DLD1 (cell line): Measurements from ENCODE around the gene PAF1.
"Not testable (repeated sequence)": the region's sequence is repeated elsewhere in the genome, so short reads cannot be mapped to it uniquely, and the experiment has no call there.

Experiments
- in situ Hi-C: cut with HindIII; loops from 2 replicates; pipeline ENCODE4 v1.10.0; 2017; ENCODE audit warnings: low sequenced_read_pairs

The PAF1 gene

DNA sequence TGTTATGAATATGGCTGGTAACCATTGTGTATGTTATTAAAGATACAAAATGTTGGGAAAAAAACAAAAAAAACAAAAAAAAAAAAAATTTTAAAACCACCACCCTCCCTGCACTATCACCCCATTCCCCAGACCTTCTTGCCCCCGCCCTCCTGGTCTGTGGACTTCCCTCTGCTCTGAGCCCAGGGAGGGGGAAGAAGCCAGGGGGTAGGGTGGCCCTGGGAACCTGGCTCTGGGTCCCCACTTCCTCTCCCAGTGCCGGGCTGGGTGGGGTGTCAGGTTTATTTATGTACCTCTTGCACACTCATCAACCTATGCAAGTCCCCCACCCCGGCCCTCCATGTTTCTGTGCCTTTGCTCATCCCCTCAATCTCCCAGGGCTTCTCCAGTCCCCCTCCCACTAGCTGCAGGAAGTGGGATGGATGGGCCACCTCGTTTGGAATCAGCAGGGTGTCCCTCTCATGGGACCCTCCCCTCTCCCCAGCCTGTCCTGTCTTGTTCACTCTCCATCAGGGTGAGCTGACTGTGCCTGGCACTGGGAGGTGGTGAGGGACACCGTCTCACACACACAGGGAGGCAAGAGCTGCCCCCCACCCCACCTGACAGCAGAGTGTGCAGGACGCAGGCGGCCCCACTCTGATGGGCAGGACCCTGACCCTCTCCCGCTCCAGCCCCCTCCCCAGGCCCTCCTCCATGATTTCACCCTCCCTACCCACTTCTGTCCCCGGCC, 5.9 kb downstream of the PAF1 start:
- in situ Hi-C loops = no loop called here

DNA sequence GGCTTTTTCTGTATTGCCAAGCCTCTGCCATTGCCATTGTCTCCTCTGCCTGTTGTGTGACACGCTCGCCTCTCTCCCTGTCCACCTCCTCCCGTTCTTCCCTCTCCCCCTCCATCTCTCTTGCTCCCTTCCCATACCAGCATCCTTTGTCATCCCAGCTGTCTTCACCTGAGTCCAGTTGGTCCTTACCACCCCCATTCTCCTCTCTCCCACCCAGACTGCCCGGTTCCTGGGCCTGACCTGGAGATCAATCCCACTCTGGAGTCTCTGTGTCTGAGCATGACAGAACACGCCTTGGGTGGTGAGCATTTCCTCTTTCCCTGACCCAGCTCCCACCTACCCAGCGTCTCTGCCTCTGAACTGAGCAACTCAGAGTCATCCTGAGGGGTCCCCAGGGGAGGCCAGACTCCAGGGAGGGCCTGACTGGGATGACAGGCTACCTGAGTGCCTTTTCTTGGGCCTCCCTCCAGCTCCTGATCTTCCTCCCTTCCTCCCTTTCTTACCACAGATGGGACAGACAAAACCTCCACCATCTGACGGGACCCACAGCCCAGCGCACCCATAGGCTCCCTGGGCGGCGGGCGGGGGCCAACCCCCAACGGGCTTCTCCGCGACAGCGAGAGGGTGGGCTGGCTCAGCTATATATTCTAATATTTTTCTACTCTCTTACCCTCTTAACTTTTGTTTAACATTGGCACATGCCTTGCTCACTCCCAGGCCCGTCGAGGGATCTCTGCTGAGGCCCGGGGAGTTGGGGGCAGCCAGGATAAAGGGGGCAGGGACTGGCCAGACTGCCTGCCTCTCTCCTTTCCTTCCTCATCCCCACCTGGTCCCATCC, 7.7 kb downstream of the PAF1 start:
- in situ Hi-C loops = no loop called here

DNA sequence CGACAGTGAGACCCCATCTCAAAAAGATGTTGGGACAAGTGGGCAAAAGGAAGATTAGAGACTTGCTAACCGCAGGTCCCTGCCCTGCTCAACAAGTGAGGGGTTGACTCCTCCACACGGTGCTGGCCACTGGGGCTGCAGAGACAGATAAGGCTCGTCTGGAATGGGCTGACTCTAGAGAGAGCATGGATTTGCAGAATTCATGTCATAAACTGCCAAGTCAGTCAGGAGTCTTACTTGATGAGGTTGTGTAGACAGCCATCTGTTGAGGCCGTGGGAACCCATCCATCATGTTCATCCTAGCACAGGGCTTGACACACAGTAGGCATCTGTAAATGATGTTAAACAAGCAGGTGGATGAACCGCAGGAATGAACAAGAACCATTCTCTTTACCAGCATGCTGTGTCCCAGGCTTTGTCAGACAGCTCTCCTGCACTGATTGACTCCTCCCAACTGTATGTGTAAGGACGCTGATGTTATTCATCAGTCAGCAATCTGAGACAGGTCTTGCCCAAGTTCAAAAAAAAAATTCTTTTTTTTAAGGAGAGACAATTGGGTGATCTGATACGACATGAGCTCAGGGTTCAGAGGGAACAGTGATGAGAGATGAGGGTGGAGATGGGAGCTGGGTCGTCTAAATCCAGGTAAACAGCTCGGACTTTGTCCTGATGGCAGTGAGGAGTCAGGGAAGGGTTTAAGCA, 8.8 kb downstream of the PAF1 start:
- in situ Hi-C loops = no loop called here

DNA sequence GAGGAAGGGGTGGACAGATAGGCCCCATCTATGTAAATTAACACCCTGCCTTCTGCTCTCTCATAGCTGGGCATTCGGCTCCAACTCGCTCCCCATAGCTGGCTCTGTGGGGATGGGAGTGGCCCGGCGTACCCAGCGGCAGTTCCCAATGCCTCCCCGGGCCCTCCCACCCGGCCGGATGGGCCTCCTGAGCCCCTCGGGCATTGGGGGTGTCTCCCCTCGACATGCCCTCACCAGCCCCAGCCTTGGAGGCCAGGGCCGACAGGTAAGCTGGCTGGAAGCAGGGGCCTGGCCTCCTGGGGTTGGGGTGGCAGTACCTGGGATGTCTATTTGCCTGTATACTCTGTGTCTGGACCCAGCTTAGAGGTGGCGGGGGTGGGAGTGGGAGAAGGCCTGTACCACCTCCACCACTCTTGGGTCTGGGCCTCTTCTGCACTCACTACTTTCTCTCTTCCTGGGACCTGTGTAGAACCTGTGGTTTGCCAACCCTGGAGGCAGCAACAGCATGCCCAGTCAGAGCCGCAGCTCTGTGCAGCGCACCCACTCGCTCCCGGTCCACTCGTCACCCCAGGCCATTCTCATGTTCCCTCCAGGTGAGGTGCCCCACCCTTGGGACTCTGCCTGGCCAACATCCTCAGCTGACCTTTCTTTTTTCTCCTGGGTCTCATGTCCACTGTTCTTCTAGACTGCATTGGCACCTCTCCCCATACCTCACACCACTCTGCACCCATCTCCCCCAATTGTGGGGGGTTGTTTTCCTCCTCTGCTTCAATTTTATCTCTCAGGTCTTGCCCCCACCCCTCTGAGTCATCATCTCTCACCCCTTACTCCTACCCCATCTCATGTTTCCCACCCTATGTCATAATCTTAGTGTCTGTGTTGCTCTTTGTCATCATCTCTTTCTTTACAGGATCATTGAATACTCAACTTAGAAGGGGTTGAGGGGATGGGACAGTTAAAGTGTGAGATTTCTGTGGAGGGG, 10.1 kb downstream of the PAF1 start:
- in situ Hi-C loops = no loop called here

DNA sequence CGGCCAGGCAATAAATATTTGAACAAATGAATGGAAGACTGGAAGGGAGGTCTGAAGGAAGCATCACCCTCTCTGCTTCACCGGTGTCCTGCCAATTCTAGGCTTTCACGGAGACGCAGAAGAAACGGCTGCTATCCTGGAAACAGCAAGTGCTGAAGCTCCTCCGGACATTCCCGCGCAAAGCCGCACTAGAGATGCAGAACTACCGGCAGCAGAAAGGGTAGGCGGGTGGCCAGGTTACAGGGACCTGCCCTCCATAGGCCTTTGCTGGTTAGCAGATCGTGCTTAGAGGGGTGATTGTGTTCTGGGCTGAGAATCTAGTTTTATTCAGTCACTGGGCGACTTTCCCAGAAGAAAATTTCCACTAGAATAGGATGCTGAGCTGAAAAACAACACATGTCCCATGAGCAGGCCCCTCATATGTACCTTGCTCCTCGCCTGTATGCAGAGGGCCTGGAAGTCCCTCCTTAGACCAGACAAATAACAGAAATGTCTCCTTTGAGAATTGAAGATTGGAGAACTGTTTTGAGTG, 11.0 kb downstream of the PAF1 start:
- in situ Hi-C loops = no loop called here

DNA sequence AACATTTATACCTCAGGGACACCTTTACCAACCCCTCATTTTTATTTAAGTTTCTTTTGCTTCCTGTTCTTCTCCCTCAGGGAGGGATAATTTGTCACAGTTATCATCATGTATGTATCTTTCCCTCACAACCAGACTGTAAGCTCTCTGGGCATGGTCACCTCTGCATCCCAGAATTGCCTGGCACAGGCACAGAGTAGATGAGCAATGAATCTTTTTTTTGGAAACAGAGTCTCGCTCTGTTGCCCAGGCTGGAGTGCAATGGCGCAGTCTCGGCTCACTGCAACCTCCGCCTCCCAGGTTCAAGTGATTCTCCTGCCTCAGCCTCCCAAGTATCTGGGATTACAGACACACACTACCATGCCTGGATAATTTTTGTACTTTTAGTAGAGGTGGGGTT, 11.5 kb downstream of the PAF1 start:
- in situ Hi-C loops = not testable (repeated sequence)

DNA sequence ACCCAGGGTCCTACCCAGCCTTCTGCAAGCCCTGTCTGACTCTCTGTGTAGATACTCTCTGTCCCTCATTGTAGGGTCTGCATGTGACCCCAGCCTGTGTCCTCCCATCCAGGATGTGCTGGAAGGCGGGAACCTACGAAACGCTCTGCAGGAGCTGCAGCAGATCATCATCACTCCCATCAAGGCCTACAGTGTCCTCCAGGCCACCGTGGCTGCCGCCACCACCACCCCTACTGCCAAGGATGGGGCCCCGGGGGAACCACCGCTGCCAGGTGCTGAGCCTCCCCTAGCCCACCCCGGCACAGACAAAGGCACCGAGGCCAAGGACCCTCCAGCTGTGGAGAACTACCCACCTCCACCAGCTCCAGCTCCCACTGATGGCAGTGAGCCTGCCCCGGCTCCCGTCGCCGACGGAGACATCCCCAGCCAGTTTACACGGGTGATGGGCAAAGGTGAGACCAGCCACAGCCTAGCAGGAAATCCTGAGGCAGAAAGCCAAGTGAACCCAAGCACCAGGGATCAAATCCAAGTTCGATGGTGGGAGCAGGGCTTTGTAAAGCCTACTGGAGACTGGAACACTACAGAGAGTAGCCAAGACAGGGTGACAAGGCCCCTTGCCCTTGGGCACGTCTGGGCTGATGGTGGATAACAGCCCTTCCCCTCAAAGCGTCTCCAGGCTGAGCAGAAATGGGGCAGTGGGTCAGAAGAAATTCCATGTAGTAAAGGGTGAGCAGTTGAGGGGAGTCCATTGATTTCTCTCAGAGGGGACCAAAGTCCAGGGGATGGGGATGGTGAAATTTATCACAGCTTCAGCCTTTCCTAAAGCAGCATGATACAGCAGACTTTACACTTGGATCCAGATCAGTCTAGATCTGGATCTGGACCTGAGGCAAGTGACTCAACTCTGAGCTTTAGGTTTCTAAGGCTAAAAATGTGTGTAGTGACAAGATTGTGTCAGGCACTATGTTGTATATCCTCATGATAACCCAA, 13.2 kb downstream of the PAF1 start:
- in situ Hi-C loops = no loop called here

DNA sequence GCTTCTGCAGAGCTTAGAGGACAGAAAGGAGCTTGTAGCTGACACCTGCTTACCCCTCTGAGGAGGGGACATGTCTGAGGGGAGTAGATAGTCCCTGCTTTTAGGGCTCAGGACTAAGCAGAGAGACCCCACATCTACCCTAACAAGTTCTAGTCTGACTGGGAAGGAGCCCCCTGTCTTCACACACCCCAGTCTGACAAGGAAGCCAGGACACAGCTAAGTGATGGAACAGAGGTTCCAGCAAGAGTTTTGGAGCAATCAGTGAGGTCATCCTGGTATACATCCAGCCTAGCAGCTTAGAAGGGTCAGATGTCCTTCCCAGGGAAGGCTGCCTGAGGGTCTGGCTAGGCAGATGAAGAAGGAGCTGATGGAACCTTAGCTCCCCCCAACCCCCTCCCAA, 15.0 kb downstream of the PAF1 start:
- in situ Hi-C loops = no loop called here

DNA sequence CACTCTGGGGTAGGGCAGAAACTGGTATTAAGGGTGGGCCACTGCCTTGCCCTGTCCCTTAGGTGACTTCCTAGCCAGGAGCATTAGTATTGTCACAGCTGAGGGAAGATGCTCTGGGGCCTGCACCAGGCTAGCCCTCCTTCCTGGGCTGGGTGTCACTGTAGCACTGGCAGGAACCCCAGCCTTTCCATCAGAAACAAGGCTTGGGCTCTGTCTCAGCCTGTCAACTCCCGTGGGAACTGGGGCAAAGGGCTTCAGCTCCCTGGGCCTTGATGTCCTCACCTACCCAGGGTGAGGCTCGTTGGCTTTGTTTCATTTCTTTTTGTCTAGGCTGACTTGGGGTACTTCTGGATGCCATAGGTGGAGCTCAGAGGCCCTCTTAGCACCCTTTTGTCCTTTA, 18.0 kb downstream of the PAF1 start:
- in situ Hi-C loops = no loop called here

DNA sequence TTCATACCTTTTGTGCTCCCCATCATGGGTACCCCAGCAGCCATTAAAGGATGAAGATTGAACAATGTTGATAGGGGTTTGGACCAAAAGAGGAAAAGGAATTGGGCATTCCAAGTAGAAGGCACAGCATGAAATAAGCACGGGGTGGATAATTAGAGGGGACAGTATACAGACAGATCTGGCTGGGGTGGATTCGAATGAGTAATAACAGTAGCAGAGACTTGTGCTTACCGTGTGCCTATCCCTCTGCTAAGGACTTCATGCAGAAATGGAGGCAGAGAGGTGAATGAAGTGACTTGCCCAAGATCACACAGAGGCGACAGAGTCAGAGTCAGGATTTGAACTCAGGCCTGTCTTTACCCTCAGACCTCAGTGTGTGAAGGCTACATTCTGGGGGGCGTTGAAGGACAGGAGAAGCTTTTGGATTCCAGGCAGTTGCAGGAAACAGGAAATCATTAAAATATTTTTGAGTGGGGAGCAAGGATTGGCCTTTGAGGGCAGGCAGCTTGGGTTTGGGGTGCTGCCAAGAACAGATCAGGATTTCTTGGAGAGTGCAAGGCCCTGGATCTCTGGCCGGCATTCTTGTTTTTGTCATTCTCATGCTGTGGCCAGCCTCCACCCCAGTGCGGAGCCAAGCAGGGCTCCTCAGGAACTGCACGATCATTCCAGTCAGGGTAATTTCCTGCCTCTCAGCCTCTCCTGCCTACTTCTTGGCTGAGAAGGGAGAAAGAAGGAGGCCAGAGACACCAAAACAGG, 18.7 kb downstream of the PAF1 start:
- in situ Hi-C loops = no loop called here

DNA sequence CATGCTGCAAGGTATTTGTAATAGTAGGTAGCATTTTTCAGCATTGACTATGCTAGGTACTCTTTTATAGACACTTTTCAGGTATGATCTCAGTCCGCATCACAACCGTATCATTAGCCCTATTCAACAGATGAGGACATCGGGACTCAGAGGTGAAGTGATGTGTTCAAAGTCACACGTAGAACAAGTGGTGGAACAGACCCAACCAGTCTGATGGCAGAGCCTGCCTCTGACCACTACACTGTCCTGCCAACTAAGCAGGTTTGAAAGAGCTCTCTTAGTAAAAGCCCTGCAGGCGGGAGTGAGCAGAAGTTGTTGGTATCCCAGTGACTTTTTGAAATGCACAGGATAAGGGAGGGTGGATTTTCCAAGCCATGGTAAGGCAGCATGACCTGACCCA, 20.2 kb downstream of the PAF1 start:
- in situ Hi-C loops = no loop called here

DNA sequence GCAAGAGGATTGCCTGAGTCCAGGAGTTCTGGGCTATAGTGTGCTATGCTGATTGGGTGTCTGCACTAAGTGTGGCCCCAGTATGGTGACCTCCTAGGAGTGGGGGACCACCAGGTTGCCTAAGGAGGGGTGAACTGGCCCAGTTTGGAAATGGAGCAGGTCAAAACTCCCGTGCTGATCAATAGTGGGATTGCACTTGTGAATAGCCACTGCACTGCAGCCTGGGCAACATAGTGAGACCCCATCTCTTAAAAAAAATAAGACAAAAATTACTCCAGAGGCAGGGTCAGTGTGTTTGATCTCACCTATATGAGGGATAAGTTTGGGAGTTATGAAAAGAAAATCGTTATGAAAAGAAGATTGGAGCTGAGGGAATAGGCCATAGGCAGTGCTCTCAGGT, 21.7 kb downstream of the PAF1 start:
- in situ Hi-C loops = no loop called here

DNA sequence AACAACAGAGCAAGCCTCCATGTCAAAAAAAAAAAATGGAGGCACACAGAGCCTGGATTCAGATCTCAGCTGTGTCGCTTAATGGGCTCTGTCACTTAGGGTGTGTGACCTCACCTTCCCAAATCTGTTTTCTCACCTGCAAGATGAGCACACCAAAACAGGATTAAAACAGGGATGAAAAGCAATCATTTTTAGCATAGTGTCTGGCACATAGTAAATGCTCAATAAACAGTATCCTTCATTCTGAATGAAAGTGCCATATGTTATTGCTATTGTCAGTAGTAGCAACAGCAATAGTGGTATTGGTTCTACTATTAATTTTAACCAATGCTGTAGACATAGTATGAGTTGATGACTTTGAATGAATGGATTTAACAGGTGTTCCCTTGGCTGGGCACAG, 25.4 kb downstream of the PAF1 start:
- in situ Hi-C loops = no loop called here

DNA sequence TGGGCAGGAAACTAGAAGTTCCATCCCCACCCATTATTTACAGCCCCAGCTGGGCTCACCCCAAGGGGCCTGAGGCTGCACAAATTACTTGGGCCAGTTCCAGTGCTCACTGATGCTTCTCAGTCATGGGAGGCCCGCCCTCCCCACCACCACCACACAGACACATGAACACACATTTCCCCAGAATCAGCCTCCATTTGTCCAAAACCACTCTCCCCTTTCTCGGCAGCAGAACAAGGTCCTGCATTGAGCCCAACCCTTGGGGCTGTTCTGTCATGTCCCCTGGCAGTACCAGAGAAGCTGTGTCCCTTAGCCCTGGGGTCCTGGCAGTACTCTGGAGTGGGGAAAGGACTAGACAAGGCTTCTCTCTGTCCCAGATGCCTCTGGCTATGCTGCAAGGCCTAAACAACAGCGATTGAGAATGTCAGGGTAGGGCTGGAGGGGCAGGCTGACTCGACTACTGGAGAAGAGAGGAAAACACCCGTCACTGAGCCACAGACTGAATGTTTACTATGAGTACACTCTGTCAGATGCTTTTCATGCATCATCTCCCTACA, 26.9 kb downstream of the PAF1 start:
- in situ Hi-C loops = no loop called here

DNA sequence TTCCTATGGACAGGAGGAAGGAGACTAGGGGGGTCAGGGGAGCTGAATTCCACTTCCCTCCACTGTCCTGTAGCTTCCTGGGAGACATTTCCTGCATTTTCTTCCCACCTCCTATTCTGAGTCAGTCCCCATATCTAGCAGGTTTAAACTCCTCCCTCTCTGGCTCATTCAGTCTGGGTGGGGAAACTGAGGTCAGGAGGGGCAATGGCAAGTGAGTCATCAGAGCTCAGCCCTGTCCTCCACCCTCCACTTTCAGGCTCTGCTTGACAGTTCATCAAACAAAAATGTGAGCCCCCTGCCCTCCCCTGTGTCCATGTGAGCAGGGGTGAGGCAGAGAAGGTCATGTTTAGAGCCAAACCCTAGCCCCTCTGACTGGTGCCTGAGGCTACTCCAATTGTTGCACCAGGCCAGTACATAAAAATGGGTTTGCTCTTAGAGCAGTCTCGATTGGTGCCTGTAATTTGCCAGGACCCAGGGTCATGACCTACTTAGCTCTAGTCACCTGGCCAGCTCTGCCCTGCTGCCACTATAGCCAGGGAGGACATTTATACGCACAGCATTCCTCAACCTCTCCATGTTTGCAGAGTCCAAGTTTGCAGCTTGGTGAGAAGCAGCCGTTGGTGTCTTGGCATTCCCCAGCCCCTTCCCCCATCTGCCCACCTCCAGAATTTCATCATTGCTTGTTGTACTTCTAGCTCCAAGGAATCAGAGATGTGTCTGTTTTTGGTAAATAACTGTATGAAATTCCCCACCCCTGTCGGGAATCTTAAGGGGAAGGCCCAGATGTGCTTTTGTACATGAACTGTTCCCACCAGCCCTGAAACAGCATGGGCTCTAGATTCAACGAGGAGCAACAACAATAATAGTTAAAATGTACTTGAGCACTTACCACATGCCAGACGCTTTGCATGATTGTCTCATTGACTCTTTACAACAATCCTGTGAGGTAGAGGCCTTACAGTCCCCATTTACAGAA, 27.9 kb downstream of the PAF1 start:
- in situ Hi-C loops = no loop called here

DNA sequence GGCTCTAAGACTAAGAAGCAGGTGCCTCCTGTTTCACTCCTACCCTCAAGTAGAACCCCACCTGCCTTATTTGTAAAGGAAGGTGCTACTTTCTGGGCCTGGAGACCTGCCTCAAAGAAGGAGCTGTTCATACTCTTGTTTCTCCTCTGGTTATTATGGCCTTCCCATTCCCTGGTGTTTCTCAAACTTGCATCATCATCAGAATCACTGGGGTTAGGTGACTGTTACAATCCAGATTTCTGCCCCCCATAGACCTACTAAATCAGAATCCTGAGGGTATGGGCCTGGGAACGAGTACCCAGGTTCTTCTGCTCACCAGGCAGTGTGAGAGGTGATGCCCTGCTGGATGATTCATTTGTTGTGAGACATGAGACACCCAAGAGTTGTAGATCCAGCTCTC, 30.3 kb downstream of the PAF1 start:
- in situ Hi-C loops = no loop called here

DNA sequence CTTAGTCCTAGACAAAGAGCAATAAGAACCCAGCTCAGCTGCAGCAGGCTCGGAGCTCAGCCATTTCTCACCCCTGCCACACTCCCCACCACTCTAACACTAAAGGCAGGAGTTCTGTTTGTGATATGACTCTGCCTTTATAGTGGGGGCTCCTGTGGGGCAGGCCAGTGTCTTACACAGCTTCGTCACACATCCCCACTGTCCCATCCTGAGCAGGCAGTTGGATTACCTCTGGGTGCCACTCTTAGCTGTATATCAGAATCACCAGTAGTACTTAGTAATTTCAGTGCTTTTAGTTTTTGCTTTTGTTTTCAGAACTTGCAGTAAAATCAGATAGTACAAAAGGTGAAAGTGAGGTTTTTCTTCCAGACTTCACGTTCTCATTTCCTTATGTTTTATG, 31.9 kb downstream of the PAF1 start:
- in situ Hi-C loops = no loop called here
